ENCODE data around the gene CAPG. TPM values are rescaled to one million over a fixed set of nuclear protein-coding genes. Genes with fewer than 3 reads are reported as not detected.

CAPG gene
- total and polyA plus RNA-seq, 9 of the 15 experiments (the other 6 are each of a cell fraction or from before 2014, with no cell fraction given): 10.6 to 90.4 (median 56.0) TPM

DNA sequence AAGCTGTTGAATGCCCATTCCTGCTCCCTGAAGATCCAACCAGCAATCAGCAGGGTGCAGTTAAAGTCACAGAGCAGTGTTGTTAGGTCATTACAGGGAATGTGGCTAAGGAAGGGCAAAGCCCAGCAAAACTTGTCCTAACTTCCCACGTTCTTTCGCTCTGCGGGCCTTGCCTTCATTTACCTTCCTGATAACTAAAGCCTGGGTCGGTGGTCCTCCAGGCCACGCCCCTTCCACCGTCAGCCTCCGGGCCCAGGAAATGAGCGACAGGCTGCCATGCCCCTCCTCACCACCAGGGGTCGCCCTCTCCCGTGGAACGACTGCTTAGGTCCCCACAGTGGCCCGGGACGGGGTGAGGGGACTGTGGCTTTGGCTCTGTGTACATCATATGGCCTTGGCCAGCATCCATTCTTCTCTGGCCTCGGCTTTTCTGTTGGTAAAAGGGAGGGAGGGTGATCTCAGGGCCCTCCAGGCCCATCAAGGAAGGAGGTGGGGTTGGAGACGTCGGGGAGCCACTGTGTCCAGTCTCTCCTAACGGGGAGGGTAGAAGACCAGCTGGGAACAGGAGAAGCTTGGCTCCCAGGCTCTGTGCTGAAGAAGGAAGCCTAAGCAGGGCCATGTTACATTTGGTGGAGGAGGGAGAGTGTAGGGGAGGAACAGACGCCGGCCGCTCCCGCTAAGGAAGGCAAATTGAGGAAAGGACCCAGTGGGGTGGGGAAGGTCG lies 10.5 kb upstream of the CAPG start (continued):
- TF ChIP-seq, protein P1, sequence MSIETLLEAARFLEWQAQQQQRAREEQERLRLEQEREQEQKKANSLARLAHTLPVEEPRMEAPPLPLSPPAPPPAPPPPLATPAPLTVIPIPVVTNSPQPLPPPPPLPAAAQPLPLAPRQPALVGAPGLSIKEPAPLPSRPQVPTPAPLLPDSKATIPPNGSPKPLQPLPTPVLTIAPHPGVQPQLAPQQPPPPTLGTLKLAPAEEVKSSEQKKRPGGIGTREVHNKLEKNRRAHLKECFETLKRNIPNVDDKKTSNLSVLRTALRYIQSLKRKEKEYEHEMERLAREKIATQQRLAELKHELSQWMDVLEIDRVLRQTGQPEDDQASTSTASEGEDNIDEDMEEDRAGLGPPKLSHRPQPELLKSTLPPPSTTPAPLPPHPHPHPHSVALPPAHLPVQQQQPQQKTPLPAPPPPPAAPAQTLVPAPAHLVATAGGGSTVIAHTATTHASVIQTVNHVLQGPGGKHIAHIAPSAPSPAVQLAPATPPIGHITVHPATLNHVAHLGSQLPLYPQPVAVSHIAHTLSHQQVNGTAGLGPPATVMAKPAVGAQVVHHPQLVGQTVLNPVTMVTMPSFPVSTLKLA (conservative IDR thresholded peaks at IDR 0.05): peak; percentile 46 to 56; a peak in 3 of 4 replicates
- TF ChIP-seq HDAC2 (IDR thresholded peaks at IDR 0.05) (no peak), PTTG1 (tag; IDR thresholded peaks at IDR 0.05; ENCODE audit: low read depth) (0 out of 2 replicates have a peak, but pooled peaks have one; percentile 32), IFI16 (CRISPR knock-in tag; IDR thresholded peaks at IDR 0.05) (peak; percentile 38; the same call in 1 of the 2 replicates), SETDB1 (IDR thresholded peaks at IDR 0.05; ENCODE audit: low read length) (no peak), THRAP3 (IDR thresholded peaks at IDR 0.05; ENCODE audit: borderline replicate concordance) (no peak), MEF2A (IDR thresholded peaks at IDR 0.05; ENCODE audit: control insufficient read depth, low read depth, low read length) (no peak), ZNF121 (CRISPR knock-in tag; conservative IDR thresholded peaks at IDR 0.05) (no peak), LCOR (CRISPR knock-in tag; IDR thresholded peaks at IDR 0.05) (peak; percentile 86; the same call in 1 of the 2 replicates), ZNF445 (CRISPR knock-in tag; IDR thresholded peaks at IDR 0.05; ENCODE audit: low read depth) (no peak), RBM25 (IDR thresholded peaks at IDR 0.05; ENCODE audit: low read depth, low read length, severe bottlenecking) (no peak), MTA1 (IDR thresholded peaks at IDR 0.05; ENCODE audit: borderline replicate concordance) (no peak), FOXA3 (CRISPR knock-in tag; conservative IDR thresholded peaks at IDR 0.05 in 1 of 2, IDR thresholded peaks at IDR 0.05 in 1 of 2) (0 out of 4 replicates have a peak, but pooled peaks of 1 of the 2 experiments have one; percentile 3), SMARCA4 (IDR thresholded peaks at IDR 0.05) (no peak), KAT7 (CRISPR knock-in tag; IDR thresholded peaks at IDR 0.05; ENCODE audit: borderline replicate concordance) (peak; percentile 84; the same call in 1 of the 2 replicates), RBM15 (IDR thresholded peaks at IDR 0.05; ENCODE audit: insufficient read depth, low read length) (no peak), PYGO2 (tag; IDR thresholded peaks at IDR 0.05) (no peak), SLC30A9 (CRISPR knock-in tag; IDR thresholded peaks at IDR 0.05) (no peak)
- TF ChIP-seq, protein P2, sequence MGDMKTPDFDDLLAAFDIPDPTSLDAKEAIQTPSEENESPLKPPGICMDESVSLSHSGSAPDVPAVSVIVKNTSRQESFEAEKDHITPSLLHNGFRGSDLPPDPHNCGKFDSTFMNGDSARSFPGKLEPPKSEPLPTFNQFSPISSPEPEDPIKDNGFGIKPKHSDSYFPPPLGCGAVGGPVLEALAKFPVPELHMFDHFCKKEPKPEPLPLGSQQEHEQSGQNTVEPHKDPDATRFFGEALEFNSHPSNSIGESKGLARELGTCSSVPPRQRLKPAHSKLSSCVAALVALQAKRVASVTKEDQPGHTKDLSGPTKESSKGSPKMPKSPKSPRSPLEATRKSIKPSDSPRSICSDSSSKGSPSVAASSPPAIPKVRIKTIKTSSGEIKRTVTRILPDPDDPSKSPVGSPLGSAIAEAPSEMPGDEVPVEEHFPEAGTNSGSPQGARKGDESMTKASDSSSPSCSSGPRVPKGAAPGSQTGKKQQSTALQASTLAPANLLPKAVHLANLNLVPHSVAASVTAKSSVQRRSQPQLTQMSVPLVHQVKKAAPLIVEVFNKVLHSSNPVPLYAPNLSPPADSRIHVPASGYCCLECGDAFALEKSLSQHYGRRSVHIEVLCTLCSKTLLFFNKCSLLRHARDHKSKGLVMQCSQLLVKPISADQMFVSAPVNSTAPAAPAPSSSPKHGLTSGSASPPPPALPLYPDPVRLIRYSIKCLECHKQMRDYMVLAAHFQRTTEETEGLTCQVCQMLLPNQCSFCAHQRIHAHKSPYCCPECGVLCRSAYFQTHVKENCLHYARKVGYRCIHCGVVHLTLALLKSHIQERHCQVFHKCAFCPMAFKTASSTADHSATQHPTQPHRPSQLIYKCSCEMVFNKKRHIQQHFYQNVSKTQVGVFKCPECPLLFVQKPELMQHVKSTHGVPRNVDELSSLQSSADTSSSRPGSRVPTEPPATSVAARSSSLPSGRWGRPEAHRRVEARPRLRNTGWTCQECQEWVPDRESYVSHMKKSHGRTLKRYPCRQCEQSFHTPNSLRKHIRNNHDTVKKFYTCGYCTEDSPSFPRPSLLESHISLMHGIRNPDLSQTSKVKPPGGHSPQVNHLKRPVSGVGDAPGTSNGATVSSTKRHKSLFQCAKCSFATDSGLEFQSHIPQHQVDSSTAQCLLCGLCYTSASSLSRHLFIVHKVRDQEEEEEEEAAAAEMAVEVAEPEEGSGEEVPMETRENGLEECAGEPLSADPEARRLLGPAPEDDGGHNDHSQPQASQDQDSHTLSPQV (IDR thresholded peaks at IDR 0.05): peak; percentile 92
- TF ChIP-seq, protein P3, sequence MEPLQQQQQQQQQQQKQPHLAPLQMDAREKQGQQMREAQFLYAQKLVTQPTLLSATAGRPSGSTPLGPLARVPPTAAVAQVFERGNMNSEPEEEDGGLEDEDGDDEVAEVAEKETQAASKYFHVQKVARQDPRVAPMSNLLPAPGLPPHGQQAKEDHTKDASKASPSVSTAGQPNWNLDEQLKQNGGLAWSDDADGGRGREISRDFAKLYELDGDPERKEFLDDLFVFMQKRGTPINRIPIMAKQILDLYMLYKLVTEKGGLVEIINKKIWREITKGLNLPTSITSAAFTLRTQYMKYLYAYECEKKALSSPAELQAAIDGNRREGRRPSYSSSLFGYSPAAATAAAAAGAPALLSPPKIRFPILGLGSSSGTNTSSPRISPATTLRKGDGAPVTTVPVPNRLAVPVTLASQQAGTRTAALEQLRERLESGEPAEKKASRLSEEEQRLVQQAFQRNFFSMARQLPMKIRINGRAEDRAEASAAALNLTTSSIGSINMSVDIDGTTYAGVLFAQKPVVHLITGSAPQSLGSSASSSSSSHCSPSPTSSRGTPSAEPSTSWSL (CRISPR knock-in tag; IDR thresholded peaks at IDR 0.05; ENCODE audit: borderline replicate concordance): peak; percentile 74; the same call in 1 of the 2 replicates
- TF ChIP-seq, protein P4, sequence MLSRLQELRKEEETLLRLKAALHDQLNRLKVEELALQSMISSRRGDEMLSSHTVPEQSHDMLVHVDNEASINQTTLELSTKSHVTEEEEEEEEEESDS (CRISPR knock-in tag; IDR thresholded peaks at IDR 0.05): no peak
